Tibial artery (tissue), 4 donors: ENCODE data around the gene DBET.
"Not testable (repeated sequence)": the region's sequence is repeated elsewhere in the genome, so short reads cannot be mapped to it uniquely, and the experiment has no call there.

ENCODE experiments used
- DNase-seq, 2 donors: peaks; one replicate each; pipeline ENCODE4 v3.0.0-alpha.2; 2019
- H3K27ac ChIP-seq, 2 donors: fragments of 200-600 bp; sonication (generic) in 1 of 2; 1 replicate in 1 of 2; 2 replicates in 1 of 2; pipeline ENCODE4 v1.5.1; 2018 to 2019; ENCODE audit warnings: mild to moderate bottlenecking in 1 of 2
- H3K27me3 ChIP-seq, 2 donors: fragments of 200-600 bp; sonication (generic) in 1 of 2; one replicate each; pipeline versions ENCODE4 v1.5.1 to v1.6.0; 2016 to 2019
- H3K36me3 ChIP-seq, 3 donors: fragments of 200-600 bp; sonication (generic) in 2 of 3; one replicate each; pipeline ENCODE4 v1.5.1; 2016 to 2019; ENCODE audit warnings: mild to moderate bottlenecking in 2 of 3
- H3K4me1 ChIP-seq, 4 donors: fragments of 200-600 bp; sonication (generic) in 2 of 4; 1 replicate in 3 of 4; 2 replicates in 1 of 4; pipeline ENCODE4 v1.5.1; 2016 to 2019
- H3K4me3 ChIP-seq, 2 donors: fragments of 200-600 bp; sonication (generic) in 1 of 2; 1 replicate in 1 of 2; 2 replicates in 1 of 2; pipeline ENCODE4 v1.5.1; 2018 to 2019; ENCODE audit warnings: mild to moderate bottlenecking in 2 of 2
- H3K9me3 ChIP-seq, 3 donors: fragments of 200-600 bp; sonication (generic) in 1 of 3; one replicate each; pipeline ENCODE4 v1.5.1; 2016 to 2019
- intact Hi-C: fragments of 100-400 bp; cut with DNase I; formaldehyde crosslinking; loops from one replicate; pipeline ENCODE4 v1.15.0; 2023; ENCODE audit warnings: low total_unique reads

Gene DBET

GRCh38 chr4:190108756-190109155 lies 44.5 kb downstream of the DBET start:
- H3K4me3 ChIP-seq, H3K27ac ChIP-seq, H3K4me1 ChIP-seq, intact Hi-C loops, H3K27me3 ChIP-seq, H3K36me3 ChIP-seq, H3K9me3 ChIP-seq: not testable (repeated sequence)
- peak in 1 of 2 donors; percentile 57 for DNase-seq

DNA sequence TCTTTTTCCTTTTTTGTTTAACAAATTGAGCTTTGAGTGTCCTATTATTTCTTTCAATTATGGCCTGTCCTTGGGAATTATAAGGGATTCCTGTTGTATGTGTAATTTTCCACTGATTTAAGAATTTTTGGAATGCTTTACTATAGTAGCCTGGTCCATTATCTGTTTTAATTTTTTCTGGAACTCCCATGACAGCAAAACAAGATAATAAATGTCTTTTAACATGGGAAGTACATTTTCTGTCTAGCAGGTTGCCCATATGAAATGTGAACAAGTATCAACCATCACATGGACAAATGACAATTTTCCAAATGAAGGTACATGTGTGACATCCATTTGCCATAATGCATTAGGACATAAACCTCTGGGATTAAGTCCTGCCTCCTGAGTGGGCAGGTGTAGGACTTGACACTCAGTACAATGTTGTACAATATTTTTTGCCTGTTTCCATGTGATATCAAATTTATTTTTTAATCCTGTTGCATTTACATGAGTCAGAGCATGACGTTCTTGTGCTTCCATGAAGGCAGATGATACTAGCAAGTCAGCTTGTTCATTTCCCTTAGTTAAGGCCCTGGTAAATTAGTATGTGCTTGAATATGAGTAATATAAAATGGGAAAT lies 45.2 kb downstream of the DBET start:
- H3K4me1 ChIP-seq, H3K36me3 ChIP-seq, H3K4me3 ChIP-seq, DNase-seq, H3K27ac ChIP-seq, intact Hi-C loops, H3K27me3 ChIP-seq, H3K9me3 ChIP-seq: not testable (repeated sequence)

DNA sequence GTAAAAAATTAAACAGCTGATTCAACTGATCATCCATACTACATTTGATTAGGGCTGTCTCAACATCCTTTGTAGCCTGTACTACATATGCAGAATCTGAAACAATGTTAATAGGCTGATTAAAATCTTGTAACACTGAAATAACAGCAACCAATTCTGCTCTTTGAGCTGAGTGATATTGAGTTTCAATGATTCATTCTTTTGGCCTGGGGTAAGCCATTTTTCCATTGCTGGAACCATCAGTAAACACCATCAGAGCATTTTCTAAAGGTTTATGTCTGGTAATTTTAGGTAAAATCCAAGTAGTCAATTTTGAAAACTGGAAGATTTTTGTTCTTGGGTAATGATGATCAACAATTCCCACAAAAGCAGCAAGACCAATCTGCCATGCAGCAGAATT lies 45.7 kb downstream of the DBET start:
- H3K27me3 ChIP-seq, H3K4me1 ChIP-seq, H3K36me3 ChIP-seq, H3K27ac ChIP-seq, H3K9me3 ChIP-seq, H3K4me3 ChIP-seq, DNase-seq, intact Hi-C loops: not testable (repeated sequence)

DNA sequence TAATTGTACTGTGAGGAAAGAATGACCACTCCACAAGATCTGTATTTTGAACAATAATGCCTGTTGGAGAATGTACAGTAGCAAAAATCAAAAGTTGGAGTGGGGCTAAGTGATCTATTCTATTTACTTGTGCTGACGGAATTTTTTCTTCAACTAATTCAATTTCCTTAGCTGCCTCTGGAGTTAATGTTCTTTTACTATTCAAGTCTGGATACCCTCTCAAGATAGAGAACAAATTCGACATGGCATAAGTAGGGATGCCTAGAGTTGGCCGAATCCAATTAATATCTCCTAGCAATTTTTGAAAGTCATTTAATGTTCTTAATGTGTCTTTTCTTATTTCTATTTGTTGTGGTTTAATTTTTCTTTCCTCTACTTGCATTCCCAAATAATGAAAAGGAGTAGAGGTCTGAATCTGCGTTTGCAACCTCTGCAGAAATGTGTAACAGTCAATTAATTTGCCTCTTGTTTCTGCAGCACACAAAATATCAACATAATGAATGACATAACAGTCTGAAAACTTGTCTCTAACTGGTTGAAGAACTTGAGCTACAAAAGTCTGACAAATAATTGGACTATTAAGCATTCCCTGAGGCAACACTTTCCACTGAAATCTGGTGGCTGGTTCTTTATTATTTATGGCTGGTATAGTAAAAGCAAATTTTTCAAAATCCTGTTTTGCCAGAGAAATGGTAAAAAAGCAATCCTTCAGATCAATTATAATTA lies 46.4 kb downstream of the DBET start:
- DNase-seq, H3K4me1 ChIP-seq, H3K36me3 ChIP-seq, intact Hi-C loops, H3K9me3 ChIP-seq, H3K4me3 ChIP-seq, H3K27ac ChIP-seq, H3K27me3 ChIP-seq: not testable (repeated sequence)

DNA sequence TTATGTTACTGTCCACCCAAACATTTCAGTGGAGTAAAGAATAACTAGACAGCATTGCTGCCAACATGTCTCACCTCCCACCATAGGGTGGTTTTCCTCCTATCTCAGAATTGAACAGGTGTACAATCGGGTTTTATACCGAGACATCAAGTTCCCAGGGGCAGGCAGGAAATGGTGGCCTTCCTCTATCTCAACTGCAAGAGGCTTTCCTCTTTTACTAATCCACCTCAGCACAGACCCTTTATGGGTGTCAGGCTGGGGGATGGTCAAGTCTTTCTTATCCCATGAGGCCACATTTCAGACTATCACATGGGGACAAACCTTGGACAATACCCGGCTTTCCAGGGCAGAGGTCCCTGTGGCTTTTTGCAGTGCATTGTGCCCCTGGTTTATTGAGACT lies 48.6 kb downstream of the DBET start:
- H3K27ac ChIP-seq, H3K4me1 ChIP-seq, intact Hi-C loops, H3K4me3 ChIP-seq, H3K27me3 ChIP-seq, H3K9me3 ChIP-seq, H3K36me3 ChIP-seq: not testable (repeated sequence)
- DNase-seq = peak in 1 of 2 donors; percentile 48

GRCh38 chr4:190114991-190115390 lies 50.7 kb downstream of the DBET start:
- H3K4me1 ChIP-seq, H3K27ac ChIP-seq, H3K4me3 ChIP-seq, H3K36me3 ChIP-seq, H3K9me3 ChIP-seq, intact Hi-C loops, H3K27me3 ChIP-seq: not testable (repeated sequence)
- DNase-seq = peak in 1 of 2 donors; percentile 45
